Measurements from ENCODE around the gene LYZL1.
"Not testable (repeated sequence)": the region's sequence is repeated elsewhere in the genome, so short reads cannot be mapped to it uniquely, and the experiment has no call there.

LYZL1 gene

GRCh38 chr10:29332061-29332760, 43.3 kb downstream of the LYZL1 start:
- no peak for DNase-seq (ENCODE audit: low read depth, low spot score)

GRCh38 chr10:29332761-29333148, 43.9 kb downstream of the LYZL1 start:
- DNase-seq (ENCODE audit: low read depth, low spot score): no peak

GRCh38 chr10:29337526-29337925, 48.7 kb downstream of the LYZL1 start:
- DNase-seq (ENCODE audit: low read depth, low spot score): not testable (repeated sequence)

GRCh38 chr10:29343607-29344038, 54.8 kb downstream of the LYZL1 start:
- no peak for DNase-seq (ENCODE audit: low read depth, low spot score)

GRCh38 chr10:29344073-29344820, 55.4 kb downstream of the LYZL1 start:
- DNase-seq (ENCODE audit: low read depth, low spot score): peak; percentile 77

- DNase-seq (ENCODE audit: low read depth, low spot score): no peak
These were observed 56.5 kb downstream of the LYZL1 start for GRCh38 chr10:29345144-29345909.

- DNase-seq (ENCODE audit: low read depth, low spot score): no peak
These were observed 57.0 kb downstream of the LYZL1 start for GRCh38 chr10:29345910-29346209.

- no peak for DNase-seq (ENCODE audit: low read depth, low spot score)
These were observed 57.6 kb downstream of the LYZL1 start for GRCh38 chr10:29346296-29347001.

GRCh38 chr10:29348836-29349235, 60.0 kb downstream of the LYZL1 start:
- DNase-seq (ENCODE audit: low read depth, low spot score): no peak

GRCh38 chr10:29353305-29353704, 64.4 kb downstream of the LYZL1 start:
- DNase-seq (ENCODE audit: low read depth, low spot score): no peak

GRCh38 chr10:29353887-29354561, 65.2 kb downstream of the LYZL1 start:
- DNase-seq (ENCODE audit: low read depth, low spot score): no peak

- DNase-seq (ENCODE audit: low read depth, low spot score): no peak
These were observed 66.6 kb downstream of the LYZL1 start for GRCh38 chr10:29355411-29355991.

GRCh38 chr10:29356931-29357330, 68.1 kb downstream of the LYZL1 start:
- DNase-seq (ENCODE audit: low read depth, low spot score): no peak

- no peak for DNase-seq (ENCODE audit: low read depth, low spot score)
These were observed 69.2 kb downstream of the LYZL1 start for GRCh38 chr10:29358010-29358616.

- DNase-seq (ENCODE audit: low read depth, low spot score): not testable (repeated sequence)
These were observed 71.5 kb downstream of the LYZL1 start for GRCh38 chr10:29360215-29360853.

All from ELF-1 (cell line).